Retinal pigment epithelial cell (primary cell): Measurements from ENCODE around the gene OXA1L.
"Not testable (repeated sequence)": the region's sequence is repeated elsewhere in the genome, so short reads cannot be mapped to it uniquely, and the experiment has no call there.

Experiments used
- DNase-seq: peaks from one replicate; pipeline ENCODE4 v3.0.0-alpha.2; 2010; ENCODE audit warnings: low read depth
- H3K4me3 ChIP-seq: 2 replicates; pipeline ENCODE4 v1.5.1; 2011; ENCODE audit warnings: mild to moderate bottlenecking, low read length, control low read depth, moderate library complexity
- TF ChIP-seq, protein P1 (sequence below): conservative IDR thresholded peaks from 2 replicates; pipeline ENCODE4 v1.5.1; 2011; ENCODE audit warnings: low read depth, low read length, control low read depth, inconsistent platforms

OXA1L gene

DNA sequence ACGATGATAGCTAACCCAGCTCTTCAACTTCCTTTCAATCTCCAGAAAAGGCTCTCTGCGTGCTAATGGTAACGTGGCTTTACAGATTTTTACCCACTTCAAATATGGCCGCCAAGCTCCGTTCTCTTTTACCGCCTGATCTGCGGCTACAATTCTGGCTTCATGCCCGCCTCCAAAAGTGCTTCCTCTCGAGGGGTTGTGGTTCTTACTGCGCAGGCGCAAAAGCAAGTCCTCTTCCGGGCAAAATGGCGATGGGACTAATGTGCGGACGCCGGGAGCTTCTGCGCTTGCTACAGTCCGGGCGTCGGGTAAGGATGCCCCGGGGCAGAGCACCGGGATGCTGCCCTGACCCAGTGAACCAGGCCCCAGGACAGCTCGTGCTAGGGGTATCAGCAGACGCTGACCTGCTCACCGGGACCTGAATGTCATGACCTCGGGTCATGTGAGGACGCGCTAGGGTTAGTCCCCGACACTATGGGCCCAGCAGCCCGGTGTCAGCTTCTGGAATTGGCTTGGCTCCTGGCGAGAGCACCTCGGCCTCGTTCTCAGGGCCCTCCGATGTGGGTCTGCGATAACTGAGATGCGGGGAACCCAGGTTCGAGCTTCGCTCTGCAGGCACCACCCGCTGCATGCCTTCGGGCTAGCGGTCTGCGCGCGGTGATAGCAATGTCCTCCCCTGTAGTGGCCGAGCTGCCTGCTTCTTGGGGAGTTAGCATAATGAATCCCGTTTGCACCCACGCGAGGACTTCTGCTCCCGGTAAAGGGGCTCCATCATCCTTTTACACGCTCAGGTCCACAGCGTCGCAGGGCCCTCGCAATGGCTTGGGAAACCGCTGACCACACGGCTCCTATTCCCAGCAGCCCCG, at the start of gene OXA1L:
OXA1L (plus strand) TSS at position 232 of the 866 bp plus-strand sequence; CDS start at position 246, 14 bp downstream.
- H3K4me3 ChIP-seq = peak within 1 kb of the TSS; percentile 99
- peak; percentile 88 for DNase-seq
- TF ChIP-seq, protein P1, sequence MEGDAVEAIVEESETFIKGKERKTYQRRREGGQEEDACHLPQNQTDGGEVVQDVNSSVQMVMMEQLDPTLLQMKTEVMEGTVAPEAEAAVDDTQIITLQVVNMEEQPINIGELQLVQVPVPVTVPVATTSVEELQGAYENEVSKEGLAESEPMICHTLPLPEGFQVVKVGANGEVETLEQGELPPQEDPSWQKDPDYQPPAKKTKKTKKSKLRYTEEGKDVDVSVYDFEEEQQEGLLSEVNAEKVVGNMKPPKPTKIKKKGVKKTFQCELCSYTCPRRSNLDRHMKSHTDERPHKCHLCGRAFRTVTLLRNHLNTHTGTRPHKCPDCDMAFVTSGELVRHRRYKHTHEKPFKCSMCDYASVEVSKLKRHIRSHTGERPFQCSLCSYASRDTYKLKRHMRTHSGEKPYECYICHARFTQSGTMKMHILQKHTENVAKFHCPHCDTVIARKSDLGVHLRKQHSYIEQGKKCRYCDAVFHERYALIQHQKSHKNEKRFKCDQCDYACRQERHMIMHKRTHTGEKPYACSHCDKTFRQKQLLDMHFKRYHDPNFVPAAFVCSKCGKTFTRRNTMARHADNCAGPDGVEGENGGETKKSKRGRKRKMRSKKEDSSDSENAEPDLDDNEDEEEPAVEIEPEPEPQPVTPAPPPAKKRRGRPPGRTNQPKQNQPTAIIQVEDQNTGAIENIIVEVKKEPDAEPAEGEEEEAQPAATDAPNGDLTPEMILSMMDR = no peak

DNA sequence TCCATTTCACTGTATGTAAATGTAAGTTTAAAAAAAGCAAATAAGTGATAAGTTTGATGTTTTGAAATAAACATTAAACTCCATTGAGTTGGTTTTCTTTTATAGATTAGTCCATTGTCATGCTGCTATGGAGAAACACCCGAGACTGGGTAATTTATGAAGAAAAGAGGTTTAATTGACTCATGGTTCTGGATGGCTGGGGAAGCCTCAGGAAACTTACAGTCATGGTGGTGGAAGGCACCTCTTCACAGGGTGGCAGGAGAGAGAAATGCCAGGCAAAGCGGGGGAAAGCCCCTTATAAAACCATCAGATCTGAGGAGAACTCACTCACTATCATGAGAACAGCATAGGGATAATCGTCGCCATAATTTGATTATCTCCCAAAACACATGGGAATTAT, 48.4 kb upstream of the OXA1L start:
- no peak for DNase-seq
- H3K4me3 ChIP-seq = no peak overlapping the region
- TF ChIP-seq, protein P1 = no peak

- DNase-seq = no peak
- H3K4me3 ChIP-seq = no peak overlapping the region
- TF ChIP-seq, protein P1 = no peak
Observed at GRCh38 chr14:22721213-22721612, 45.3 kb upstream of the OXA1L start.

- TF ChIP-seq, protein P1 = no peak
- no peak overlapping the region for H3K4me3 ChIP-seq
Observed at GRCh38 chr14:22723815-22724214, 42.7 kb upstream of the OXA1L start.

DNA sequence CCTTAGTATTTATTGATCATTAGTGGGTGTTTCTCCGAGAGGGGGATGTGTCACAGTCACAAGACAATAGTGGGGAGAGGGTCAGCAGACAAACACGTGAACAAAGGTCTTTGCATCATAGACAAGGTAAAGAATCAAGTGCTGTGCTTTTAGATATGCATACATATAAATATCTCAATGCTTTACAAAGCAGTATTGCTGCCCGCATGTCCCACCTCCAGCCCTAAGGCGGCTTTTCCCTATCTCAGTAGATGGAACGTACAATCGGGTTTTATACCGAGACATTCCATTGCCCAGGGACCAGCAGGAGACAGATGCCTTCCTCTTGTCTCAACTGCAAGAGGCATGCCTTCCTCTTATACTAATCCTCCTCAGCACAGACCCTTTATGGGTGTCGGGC, 41.6 kb upstream of the OXA1L start:
- DNase-seq, H3K4me3 ChIP-seq: not testable (repeated sequence)

More at GRCh38 chr14:22723815-22724214, 42.7 kb upstream of the OXA1L start:
- no peak for DNase-seq

GRCh38 chr14:22725374-22725773, 41.1 kb upstream of the OXA1L start:
- not testable (repeated sequence) for H3K4me3 ChIP-seq, DNase-seq

GRCh38 chr14:22726012-22726411, 40.5 kb upstream of the OXA1L start:
- TF ChIP-seq, protein P1 = no peak
- DNase-seq = no peak
- no peak overlapping the region for H3K4me3 ChIP-seq

DNA sequence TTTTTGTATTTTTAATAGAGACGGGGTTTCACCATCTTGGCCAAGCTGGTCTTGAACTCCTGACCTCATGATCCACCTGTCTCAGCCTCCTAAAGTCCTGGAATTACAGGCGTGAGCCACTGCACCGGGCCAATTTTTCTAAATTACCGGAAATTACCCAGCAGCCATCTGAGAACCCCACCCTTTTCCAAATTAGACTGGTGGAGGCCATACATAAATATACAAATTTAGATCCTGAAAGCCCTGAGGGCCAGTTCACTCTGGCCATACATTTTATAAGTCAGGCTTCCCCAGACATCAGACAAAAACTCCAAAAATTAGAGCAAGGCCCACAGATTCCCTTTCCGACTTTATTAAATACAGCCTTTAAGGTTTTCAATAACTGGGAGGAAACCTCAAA, 34.4 kb upstream of the OXA1L start:
- DNase-seq, H3K4me3 ChIP-seq: not testable (repeated sequence)
